ENCODE results near the gene C1QTNF4. TPM values are rescaled to one million over a fixed set of nuclear protein-coding genes. Genes with fewer than 3 reads are reported as not detected.

Gene C1QTNF4
- total and polyA plus RNA-seq, 2 of the 13 experiments (the other 11 are each of a cell fraction or from before 2014, with no cell fraction given): not detected

DNA sequence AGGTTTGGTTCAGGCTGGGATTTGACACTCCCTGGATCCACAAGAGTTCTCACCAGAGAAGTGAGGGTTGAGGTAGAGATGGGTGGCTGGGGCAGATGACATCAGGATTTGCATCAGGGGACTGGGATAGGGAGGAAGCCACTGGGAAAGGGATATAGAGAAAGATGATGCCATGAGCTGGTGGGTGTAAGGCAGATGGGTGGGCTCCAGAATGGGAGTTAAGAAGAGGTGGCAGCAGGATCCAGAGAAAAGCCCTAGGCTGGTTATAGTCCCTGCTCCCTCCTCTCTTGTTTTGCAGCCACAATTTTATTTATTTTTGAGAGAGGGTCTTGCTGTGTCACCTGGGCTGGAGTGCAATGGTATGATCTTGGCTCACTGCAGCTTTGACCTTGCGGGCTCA is 1.8 kb upstream of the C1QTNF4 start:
- Histone ChIP-seq H3K4me1 (ENCODE audit: insufficient read depth, low read length) (peaks cover 39% of the 10 kb centered on the region), H3K9me3 (ENCODE audit: low read length) (no peaks in the 10 kb centered on the region), H3K4me2 (ENCODE audit: low read depth, low read length) (no peak overlapping the region), H4K20me1 (ENCODE audit: insufficient read depth, low read length) (no peaks in the 10 kb centered on the region), H3K27me3 (ENCODE audit: control insufficient read depth in 1 of 2, insufficient read depth in 2 of 2, low read length in 2 of 2) (peaks cover 3 to 27% of the 10 kb centered on the region in 2 experiments), H3K27ac (ENCODE audit: extremely low read length, insufficient read depth, low read length) (no peak overlapping the region), H3K79me2 (ENCODE audit: insufficient read depth, low read length) (no peaks in the 10 kb centered on the region), H2AFZ (ENCODE audit: low read length) (no peak overlapping the region), H3K4me3 (replicated peaks in 1 of 3; ENCODE audit: insufficient read depth in 1 of 3, low read depth in 2 of 3, low read length in 3 of 3) (no peak overlapping the region), H3K9ac (ENCODE audit: insufficient read depth, low read depth, low read length) (no peak overlapping the region), H3K36me3 (replicated peaks in 1 of 2; ENCODE audit: control insufficient read depth in 1 of 2, insufficient read depth in 2 of 2, low read length in 2 of 2) (no peaks in the 10 kb centered on the region)
- DNase-seq (ENCODE audit: low spot score): no peak
- POLR2A ChIA-PET: no interaction called here
- CTCF ChIA-PET (ENCODE audit: low intra/inter-chr PET ratio, low total read pairs): no interaction called here
- TF ChIP-seq SP5 (CRISPR knock-in tag; IDR thresholded peaks at IDR 0.05; ENCODE audit: borderline replicate concordance, low read depth) (no peak), SOX6 (IDR thresholded peaks at IDR 0.05) (no peak), SOX6 (CRISPR knock-in tag; IDR thresholded peaks at IDR 0.05) (no peak), ZNF337 (CRISPR knock-in tag; IDR thresholded peaks at IDR 0.05; ENCODE audit: borderline replicate concordance, low read depth) (no peak), KLF13 (CRISPR knock-in tag; IDR thresholded peaks at IDR 0.05) (no peak), ARNT (IDR thresholded peaks at IDR 0.05) (no peak)
- TF ChIP-seq, protein P1, sequence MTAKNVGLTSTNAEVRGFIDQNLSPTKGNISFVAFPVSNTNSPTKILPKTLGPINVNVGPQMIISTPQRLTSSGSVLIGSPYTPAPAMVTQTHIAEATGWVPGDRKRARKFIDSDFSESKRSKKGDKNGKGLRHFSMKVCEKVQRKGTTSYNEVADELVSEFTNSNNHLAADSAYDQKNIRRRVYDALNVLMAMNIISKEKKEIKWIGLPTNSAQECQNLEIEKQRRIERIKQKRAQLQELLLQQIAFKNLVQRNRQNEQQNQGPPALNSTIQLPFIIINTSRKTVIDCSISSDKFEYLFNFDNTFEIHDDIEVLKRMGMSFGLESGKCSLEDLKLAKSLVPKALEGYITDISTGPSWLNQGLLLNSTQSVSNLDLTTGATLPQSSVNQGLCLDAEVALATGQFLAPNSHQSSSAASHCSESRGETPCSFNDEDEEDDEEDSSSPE (CRISPR knock-in tag; IDR thresholded peaks at IDR 0.05): no peak
- WGBS (ENCODE audit: low lambda C conversion rate): 71% methylated on average over 1 of the region's 1 CpG
- intact Hi-C loops (cut with micrococcal nuclease; ENCODE audit: unreplicated experiment): no loop called here
- in situ Hi-C loops (cut with HindIII; ENCODE audit: extremely low pct_ligation_motif_present, low pct_unique_long_range_greater_than_20kb): no loop called here
- FAIRE-seq: no peak
- no TSS peak for BruUV-seq (replicated peaks)
- no peak for ATAC-seq

DNA sequence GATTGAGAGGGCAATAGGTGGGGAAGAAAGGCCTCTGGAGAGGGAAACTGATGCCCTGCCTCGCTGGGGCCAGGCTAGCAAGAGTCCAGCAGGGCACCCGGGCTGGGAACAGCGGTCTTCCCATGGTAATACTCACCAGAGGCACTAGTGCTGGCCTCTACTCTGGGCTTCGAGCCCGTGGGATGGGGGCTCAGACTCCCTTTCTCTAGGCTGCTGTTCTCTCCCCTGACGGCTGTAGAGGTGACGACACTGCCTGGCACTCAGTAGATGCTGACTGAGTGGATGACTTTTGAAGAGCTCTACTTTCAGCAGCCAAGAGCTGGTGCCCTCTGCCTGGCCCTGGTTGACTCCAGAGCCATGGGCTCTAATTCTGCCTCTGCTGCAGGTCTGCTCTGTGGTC is 818 bp upstream of the C1QTNF4 start:
- intact Hi-C loops (cut with micrococcal nuclease; ENCODE audit: unreplicated experiment): no loop called here
- in situ Hi-C loops (cut with HindIII; ENCODE audit: extremely low pct_ligation_motif_present, low pct_unique_long_range_greater_than_20kb): no loop called here
- Histone ChIP-seq H3K9ac (ENCODE audit: insufficient read depth, low read depth, low read length) (no peak overlapping the region), H3K4me1 (ENCODE audit: insufficient read depth, low read length) (peaks cover 44% of the 10 kb centered on the region), H3K4me2 (ENCODE audit: low read depth, low read length) (peak overlapping the region; percentile 86), H2AFZ (ENCODE audit: low read length) (no peak overlapping the region), H3K4me3 (replicated peaks in 1 of 3; ENCODE audit: insufficient read depth in 1 of 3, low read depth in 2 of 3, low read length in 3 of 3) (peak overlapping the region in 1 of 3 experiments; percentile 73; a peak in 1 of 6 replicates), H3K36me3 (replicated peaks in 1 of 2; ENCODE audit: control insufficient read depth in 1 of 2, insufficient read depth in 2 of 2, low read length in 2 of 2) (no peaks in the 10 kb centered on the region), H3K9me3 (ENCODE audit: low read length) (no peaks in the 10 kb centered on the region), H4K20me1 (ENCODE audit: insufficient read depth, low read length) (no peaks in the 10 kb centered on the region), H3K79me2 (ENCODE audit: insufficient read depth, low read length) (no peaks in the 10 kb centered on the region), H3K27ac (ENCODE audit: extremely low read length, insufficient read depth, low read length) (no peak overlapping the region), H3K27me3 (ENCODE audit: control insufficient read depth in 1 of 2, insufficient read depth in 2 of 2, low read length in 2 of 2) (peaks cover 3 to 27% of the 10 kb centered on the region in 2 experiments)
- ChIA-PET POLR2A (interaction anchor here (0.9 kb wide), 1 partner anchor 253 kb away, joined by 3 read pairs; the partner anchor contains the start of gene NUP160), CTCF (ENCODE audit: low intra/inter-chr PET ratio, low total read pairs) (no interaction called here)
- TF ChIP-seq RARG (CRISPR knock-in tag; IDR thresholded peaks at IDR 0.05; ENCODE audit: low read depth) (no peak), NCOR1 (IDR thresholded peaks at IDR 0.05; ENCODE audit: borderline replicate concordance, low read length) (no peak), RAD21 (CRISPR knock-in tag; IDR thresholded peaks at IDR 0.05) (no peak)
- TF ChIP-seq, protein P2, sequence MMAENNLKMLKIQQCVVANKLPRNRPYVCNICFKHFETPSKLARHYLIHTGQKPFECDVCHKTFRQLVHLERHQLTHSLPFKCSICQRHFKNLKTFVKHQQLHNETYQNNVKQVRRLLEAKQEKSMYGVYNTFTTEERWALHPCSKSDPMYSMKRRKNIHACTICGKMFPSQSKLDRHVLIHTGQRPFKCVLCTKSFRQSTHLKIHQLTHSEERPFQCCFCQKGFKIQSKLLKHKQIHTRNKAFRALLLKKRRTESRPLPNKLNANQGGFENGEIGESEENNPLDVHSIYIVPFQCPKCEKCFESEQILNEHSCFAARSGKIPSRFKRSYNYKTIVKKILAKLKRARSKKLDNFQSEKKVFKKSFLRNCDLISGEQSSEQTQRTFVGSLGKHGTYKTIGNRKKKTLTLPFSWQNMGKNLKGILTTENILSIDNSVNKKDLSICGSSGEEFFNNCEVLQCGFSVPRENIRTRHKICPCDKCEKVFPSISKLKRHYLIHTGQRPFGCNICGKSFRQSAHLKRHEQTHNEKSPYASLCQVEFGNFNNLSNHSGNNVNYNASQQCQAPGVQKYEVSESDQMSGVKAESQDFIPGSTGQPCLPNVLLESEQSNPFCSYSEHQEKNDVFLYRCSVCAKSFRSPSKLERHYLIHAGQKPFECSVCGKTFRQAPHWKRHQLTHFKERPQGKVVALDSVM (CRISPR knock-in tag; IDR thresholded peaks at IDR 0.05): no peak
- TF ChIP-seq, protein P3, sequence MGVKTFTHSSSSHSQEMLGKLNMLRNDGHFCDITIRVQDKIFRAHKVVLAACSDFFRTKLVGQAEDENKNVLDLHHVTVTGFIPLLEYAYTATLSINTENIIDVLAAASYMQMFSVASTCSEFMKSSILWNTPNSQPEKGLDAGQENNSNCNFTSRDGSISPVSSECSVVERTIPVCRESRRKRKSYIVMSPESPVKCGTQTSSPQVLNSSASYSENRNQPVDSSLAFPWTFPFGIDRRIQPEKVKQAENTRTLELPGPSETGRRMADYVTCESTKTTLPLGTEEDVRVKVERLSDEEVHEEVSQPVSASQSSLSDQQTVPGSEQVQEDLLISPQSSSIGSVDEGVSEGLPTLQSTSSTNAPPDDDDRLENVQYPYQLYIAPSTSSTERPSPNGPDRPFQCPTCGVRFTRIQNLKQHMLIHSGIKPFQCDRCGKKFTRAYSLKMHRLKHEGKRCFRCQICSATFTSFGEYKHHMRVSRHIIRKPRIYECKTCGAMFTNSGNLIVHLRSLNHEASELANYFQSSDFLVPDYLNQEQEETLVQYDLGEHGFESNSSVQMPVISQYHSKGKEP (CRISPR knock-in tag; IDR thresholded peaks at IDR 0.05): no peak
- TF ChIP-seq, protein P4, sequence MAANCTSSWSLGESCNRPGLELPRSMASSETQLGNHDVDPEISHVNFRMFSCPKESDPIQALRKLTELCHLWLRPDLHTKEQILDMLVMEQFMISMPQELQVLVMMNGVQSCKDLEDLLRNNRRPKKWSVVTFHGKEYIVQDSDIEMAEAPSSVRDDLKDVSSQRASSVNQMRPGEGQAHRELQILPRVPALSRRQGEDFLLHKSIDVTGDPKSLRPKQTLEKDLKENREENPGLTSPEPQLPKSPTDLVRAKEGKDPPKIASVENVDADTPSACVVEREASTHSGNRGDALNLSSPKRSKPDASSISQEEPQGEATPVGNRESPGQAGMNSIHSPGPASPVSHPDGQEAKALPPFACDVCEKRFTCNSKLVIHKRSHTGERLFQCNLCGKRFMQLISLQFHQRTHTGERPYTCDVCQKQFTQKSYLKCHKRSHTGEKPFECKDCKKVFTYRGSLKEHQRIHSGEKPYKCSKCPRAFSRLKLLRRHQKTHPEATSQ (CRISPR knock-in tag; IDR thresholded peaks at IDR 0.05; ENCODE audit: borderline replicate concordance): no peak
- FAIRE-seq (no peak), DNase-seq (ENCODE audit: low spot score) (no peak), ATAC-seq (peak; percentile 35)
- BruUV-seq (replicated peaks): no TSS peak
- WGBS (ENCODE audit: low lambda C conversion rate): 17% methylated on average over 1 of the region's 7 CpGs
